T47D (cell line): Measurements from ENCODE around the gene ABHD14A.

Experiments
- DNase-seq, 2 experiments: peaks; one replicate each; pipeline versions ENCODE4 v3.0.0 to v3.0.0-alpha.2; 2011 to 2012; ENCODE audit warnings: low read depth in 1 of 2, low spot score in 1 of 2
- JUND ChIP-seq: IDR thresholded peaks from 2 replicates; pipeline ENCODE4 v1.6.1; 2012; ENCODE audit warnings: low read depth
- in situ Hi-C: cut with HindIII; loops from 2 replicates; pipeline ENCODE4 v1.10.0; 2016; ENCODE audit warnings: low sequenced_read_pairs, low pct_unique_long_range_greater_than_20kb

ABHD14A gene

DNA sequence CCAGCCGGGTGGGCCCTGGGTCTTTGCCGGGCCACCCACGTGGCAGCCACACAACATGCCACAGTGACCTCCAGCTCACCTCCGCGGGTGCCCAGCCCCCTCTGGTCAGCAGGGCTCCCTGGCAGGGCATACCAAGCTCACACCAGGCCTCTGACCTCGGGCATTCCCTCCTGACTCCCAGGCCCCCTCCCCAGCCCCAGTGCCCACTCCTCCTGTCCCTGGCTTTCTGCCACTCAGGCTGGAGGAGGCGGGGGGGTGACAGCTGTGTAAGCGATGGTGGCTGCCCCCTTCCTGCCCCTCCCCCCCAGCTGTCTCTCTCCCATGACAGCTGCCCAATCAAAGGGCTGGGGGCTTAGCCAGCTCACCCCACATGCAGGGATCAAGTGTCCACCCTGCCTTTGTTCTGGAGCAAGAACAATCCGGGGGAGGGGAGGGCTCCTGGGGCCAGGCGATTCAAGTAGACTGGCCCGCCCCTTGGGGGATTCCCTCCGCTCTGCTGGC lies 10.9 kb upstream of the ABHD14A start:
- TF ChIP-seq JUND = no peak
- no peak for DNase-seq
- in situ Hi-C loops = no loop called here

DNA sequence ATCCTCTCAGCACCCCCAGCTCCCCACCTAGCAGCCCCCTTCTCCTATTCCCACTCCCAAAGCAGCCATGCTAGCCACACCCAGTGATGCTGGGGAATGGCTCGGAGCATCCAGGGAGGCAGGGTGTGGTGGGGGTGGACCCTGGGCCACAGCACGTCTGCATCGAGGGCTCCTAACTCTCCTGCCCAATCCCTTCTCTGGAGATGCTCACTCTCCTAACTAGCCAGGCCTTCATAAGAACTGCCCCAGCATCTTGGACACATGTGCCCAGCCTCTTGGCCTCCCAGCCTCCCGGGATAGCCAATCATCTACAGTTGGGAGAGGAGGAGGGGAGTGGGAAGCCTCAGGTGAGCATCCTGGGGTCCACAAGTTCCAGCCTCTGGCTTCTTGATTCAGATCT lies 10.3 kb upstream of the ABHD14A start:
- TF ChIP-seq JUND = no peak
- in situ Hi-C loops = no loop called here
- DNase-seq = no peak

DNA sequence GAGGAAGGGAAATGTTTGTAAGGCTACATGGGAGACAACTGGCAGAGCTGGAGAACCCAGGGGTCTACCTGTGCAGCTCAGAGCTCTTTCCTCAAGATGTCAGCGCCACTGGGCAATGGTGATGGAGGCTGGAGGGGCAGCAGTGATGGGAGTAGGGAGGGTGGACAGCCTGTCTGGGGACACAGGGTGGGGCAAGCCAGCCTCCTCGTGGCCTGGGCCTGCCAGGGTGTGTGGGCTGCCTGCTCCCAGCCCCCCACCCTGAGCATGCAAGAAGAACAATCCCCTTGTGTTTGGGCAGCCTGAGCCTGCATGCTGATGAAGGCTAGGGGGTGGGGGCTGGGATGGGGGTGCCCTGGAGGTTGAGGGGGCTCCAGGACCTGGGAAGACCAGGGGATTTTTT lies 8.8 kb upstream of the ABHD14A start:
- in situ Hi-C loops = no loop called here
- DNase-seq = no peak
- TF ChIP-seq JUND = no peak

DNA sequence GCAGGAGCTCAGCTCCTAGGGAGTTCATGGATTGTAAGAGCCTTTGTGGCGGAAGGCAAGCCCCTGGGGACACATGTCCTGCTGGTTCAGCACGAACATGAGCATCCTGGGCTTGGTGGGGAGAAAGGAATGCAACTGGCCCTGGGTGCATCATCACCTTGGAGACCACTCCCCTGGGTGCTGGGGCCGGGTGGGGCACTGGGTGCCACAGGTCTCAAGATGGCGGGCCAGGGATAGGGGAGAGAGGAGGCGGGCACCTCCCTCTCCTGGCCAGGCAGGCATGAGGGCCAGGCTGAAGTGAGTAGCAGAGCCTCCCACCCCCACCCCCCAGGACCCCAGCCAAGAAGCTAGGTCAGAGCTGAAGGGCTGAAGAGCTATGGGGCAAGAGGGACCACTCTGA lies 8.4 kb upstream of the ABHD14A start:
- in situ Hi-C loops = no loop called here
- TF ChIP-seq JUND = no peak
- DNase-seq = no peak

DNA sequence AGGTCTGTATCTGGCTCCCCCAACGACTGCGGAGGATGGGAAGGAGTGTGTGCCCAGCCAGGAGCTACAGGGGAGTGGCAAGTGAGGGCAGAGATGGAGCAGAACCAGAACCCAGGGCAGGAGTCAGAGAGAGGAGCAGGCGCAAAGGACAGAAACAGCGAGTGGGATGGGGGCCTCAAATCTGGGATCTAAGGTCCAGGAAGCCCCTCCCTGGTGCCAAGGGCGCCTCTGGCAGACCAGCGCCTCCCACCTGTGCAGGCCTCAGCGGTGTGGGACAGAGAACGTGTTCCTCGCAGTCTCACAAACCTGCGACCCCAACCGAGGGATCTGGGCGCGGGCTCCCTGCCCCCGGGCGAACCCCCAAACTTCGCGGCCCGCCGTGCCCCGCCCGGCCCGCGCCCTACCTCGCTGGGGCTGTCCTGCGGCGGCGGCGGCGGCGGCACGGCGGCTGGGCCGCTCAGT lies 7.9 kb upstream of the ABHD14A start:
- in situ Hi-C loops = no loop called here
- TF ChIP-seq JUND = no peak
- no peak for DNase-seq

DNA sequence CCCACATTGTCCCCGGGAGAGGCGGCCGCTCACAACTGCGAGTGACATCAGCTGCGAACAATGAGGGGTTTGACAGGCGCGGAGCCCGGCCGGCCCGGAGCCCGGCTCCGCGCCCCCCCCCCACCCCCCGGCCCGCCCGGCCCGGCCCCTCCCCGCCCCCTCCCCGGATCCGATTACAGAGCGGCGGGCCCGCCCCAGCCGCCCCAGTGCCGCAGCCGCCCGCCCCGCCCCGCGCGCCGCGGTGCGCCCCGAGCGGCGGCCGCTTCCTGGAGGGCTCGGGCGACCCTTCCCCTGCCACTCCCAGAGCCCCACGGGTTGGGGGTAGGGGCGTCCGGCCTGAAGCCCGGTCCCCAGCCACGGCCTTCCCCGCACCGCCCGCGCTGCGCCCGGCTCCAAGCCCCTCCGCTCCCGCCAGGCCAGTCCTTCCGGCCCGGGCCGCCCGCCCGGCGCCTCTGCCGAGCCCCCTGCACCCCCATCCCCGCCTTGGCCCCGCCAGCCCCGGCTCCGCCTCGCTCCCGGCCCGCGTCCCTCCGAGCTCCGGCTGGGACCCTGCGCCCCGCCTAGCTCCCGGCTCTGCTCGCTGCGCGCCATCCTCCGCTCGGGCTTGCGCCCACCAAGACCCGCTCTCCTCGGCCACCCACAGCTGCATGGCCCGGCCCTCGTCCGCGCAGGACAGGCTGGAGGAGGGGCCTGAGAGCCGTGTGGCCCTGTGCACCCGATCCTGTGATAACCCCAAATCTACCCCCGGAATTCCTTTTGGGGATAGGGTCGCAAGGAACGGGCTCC lies 7.3 kb upstream of the ABHD14A start, which contains the start of gene PCBP4:
TSS of gene PCBP4 (minus strand) at position 71 of the 786 bp plus-strand sequence. CDS start 6,214 bp downstream, outside the sequence.
- in situ Hi-C loops = no loop called here
- no peak for TF ChIP-seq JUND
- peak; percentile 47 to 76 for DNase-seq

DNA sequence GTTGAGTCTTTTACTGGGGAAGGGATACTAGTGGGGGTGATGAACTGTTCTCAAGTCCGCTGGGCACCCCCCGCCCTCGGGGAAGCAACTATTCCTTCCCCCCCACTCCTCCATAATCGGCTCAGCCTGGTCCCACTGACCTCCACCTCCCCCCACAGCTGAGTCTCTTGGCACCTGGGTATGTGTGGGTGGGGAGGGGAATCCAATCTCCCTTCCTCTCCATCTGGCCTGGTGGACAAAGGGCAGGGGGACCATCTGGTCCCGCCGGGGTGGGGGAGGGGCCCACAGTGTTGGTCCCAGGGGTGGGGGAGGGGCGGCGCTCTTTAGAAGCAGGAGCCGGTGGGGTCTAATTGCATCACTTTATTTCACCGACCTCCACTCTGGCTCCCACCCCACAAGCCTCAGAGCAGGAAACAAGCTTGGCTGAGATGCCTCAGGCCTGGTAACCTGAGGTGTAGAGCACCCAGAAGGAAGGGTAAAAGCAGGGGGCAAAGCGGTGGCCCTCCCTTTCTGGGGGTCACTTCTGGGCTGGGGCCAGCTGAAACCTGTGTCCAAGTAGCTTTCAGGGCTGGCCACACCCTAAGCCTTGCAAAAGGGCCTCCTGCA lies 6.6 kb upstream of the ABHD14A start:
- no peak for TF ChIP-seq JUND
- in situ Hi-C loops = no loop called here
- no peak for DNase-seq

DNA sequence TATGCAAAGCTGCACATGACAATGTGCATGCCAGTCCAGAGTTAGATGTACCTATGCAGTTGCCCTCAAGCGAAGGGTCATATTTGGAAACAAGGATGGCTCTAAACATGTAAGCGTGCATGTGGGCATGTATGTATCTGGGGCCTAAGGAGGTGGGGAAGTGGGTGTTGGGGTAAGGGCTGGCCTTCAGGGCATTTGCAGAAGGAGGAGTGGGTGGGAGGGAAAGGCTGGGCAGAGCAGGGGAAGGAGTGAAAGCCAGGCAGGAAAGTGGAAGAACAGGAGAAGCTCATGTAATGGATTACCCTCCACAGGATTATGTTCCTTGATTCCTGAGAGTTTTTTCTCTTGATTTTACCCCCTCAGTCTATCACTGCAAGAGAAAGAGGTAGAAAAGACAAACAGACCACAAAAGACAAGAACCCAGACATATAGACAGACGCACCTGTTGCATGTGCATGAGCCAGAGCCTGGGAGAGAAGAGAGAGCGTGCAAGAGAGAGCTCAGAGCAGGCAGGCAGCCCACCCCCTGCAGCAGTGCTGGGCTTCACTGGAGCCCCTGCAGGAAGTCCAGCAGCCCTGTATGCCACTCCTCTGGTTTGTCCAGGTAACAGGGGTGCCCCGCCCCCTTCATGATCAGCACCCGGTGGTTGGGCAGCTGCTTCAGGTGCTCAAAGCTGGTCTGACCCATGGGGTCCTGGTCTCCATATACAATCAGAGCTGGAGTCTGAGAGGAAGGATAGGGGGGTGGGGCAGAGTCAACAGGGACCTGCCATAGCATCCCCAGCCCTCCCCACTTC lies 5.8 kb upstream of the ABHD14A start:
- peak in 1 of 2 experiments; percentile 28 for DNase-seq
- in situ Hi-C loops = no loop called here
- no peak for TF ChIP-seq JUND

DNA sequence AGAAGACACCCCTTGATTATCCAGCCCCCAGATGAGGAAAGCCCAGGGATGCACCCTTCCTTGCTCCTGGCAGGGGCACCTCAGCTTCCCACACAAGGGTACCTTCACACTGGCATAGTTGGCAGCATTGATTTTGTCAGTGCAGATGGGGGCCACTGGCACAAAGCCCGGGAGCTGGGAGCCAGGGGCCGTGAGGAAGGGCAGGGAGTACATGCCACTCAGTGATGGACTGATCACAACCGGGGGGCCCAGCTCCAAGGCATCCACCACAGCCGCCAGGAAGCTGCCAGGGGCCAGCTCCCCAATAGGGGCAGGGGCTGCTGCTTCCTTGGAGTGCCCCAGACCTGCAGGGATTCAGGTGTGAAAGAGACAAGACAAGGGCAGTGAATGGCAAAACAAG lies 5.0 kb upstream of the ABHD14A start:
- DNase-seq = no peak
- in situ Hi-C loops = no loop called here
- no peak for TF ChIP-seq JUND

DNA sequence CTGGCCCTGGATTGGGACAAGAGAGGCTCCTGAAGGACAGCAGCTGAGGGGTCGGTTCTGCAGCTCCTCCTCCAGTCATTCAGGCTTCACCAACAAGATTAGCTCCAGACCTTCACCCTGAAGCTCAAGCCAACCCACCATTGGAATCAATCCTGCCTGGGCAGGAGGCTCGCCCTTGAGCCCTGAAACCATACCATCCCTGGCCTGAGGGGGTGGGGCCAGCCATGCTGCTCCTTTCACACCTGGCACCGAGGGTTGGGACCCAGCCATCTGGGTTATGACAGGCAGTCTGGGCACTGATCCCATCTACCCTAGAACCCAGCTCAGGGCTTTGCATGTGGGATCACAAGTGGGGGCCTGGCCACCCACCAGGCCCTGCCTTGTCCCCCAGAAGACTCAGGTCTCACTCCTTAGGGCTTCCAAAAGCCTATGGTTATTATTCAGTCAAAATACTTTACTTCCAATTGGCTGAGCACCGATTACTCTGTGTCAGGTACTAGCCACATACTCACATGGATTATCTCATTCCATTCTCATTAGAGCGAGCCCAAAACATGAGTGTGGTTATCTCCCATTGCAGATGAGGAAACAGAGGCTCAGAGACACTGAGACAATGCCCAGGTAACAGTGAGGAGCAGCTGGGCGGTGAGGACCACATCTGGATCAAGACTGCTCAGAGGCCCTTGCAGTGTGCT lies 4.1 kb upstream of the ABHD14A start:
- TF ChIP-seq JUND = no peak
- DNase-seq = no peak
- in situ Hi-C loops = no loop called here

DNA sequence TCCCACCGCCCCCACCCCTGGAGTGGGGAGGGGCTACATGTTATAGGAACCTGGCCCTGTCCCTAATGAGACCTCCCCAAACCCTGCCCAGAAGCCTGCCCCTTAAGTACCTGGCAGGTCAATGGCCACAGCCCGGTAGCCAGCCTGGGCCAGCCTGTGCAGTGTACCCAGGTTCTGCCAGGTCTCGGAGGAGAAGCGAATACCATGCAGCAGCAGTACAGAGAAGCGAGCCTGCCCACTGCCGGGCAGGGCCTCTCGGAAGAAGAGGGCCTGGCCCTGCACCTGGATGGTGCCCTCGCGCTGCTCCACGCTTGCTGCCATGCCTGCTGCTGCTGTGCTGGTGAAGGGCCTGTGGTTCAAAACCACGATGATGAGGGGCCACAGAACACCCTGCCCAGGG lies 3.5 kb upstream of the ABHD14A start:
- TF ChIP-seq JUND = no peak
- in situ Hi-C loops = no loop called here
- DNase-seq = no peak
